Left ventricle myocardium inferior (tissue), 1 donor: ENCODE data around the gene ACTR6. TPM values are rescaled to one million over a fixed set of nuclear protein-coding genes. Genes with fewer than 3 reads are reported as not detected.

Experiments used
- DNase-seq: peaks from one replicate; pipeline ENCODE4 v3.0.0-alpha.2; 2020
- H3K27ac ChIP-seq: fragments of 200-600 bp; replicated peaks from 2 replicates; pipeline ENCODE4 v1.8.0; 2021
- H3K27me3 ChIP-seq: fragments of 200-600 bp; 2 replicates; pipeline ENCODE4 v1.8.0; 2021; ENCODE audit warnings: low read depth
- H3K36me3 ChIP-seq: fragments of 200-600 bp; 2 replicates; pipeline ENCODE4 v1.8.0; 2021
- H3K4me1 ChIP-seq: fragments of 200-600 bp; 2 replicates; pipeline ENCODE4 v1.8.0; 2021
- H3K4me3 ChIP-seq: fragments of 200-600 bp; 2 replicates; pipeline ENCODE4 v1.8.0; 2021; ENCODE audit warnings: mild to moderate bottlenecking, moderate library complexity
- H3K9me3 ChIP-seq: fragments of 200-600 bp; replicated peaks from 2 replicates; pipeline ENCODE4 v1.8.0; 2021
- CTCF ChIP-seq: fragments of 200-600 bp; IDR thresholded peaks from 2 replicates; pipeline ENCODE4 v1.8.0; 2021; ENCODE audit warnings: antibody characterized with exemption, mild to moderate bottlenecking, borderline replicate concordance
- intact Hi-C: fragments of 100-400 bp; cut with micrococcal nuclease; formaldehyde crosslinking; loops from one replicate; pipeline ENCODE4 v1.11.0; 2022
- total RNA-seq: library from RNA; stranded (reverse); fragmentation: NEBNext Ultra II Directional; extraction: Animal tissue kit (Norgen Biotek cat#: 25700); gene quantifications from one replicate; pipeline ENCODE4 v1.2.1, GENCODE V29; 2021
- donor health status: DM: no; HTN: yes; CAD: no; lungs with severe emphysema.

Gene ACTR6
- total RNA-seq, 1 donor from 2014 or later, result 18.3 TPM

- Histone ChIP-seq H3K4me1 (no peaks in the 10 kb centered on the region), H3K4me3 (no peak overlapping the region), H3K27ac (no peak overlapping the region), H3K36me3 (no peaks in the 10 kb centered on the region), H3K9me3 (no peaks in the 10 kb centered on the region), H3K27me3 (no peaks in the 10 kb centered on the region)
- no peak for DNase-seq
- TF ChIP-seq CTCF, result no peak
- intact Hi-C loops, result loop anchor here (10.0 kb wide), 2 partner anchors 316 to 496 kb away; no protein-coding TSS in a partner anchor
These were observed 38.2 kb downstream of the ACTR6 start for GRCh38 chr12:100238801-100239200.

- intact Hi-C loops, result loop anchor here (10.0 kb wide), 2 partner anchors 315 to 495 kb away; no protein-coding TSS in a partner anchor
- no peak for TF ChIP-seq CTCF
- H3K27me3 ChIP-seq, result no peaks in the 10 kb centered on the region
- H3K27ac ChIP-seq, result no peak overlapping the region
- H3K9me3 ChIP-seq, result no peaks in the 10 kb centered on the region
- no peaks in the 10 kb centered on the region for H3K4me1 ChIP-seq
- DNase-seq, result no peak
- H3K36me3 ChIP-seq, result no peaks in the 10 kb centered on the region
- no peak overlapping the region for H3K4me3 ChIP-seq
These were observed 39.0 kb downstream of the ACTR6 start for GRCh38 chr12:100239589-100239988.

GRCh38 chr12:100243137-100243536 is 42.5 kb downstream of the ACTR6 start:
- TF ChIP-seq CTCF, result no peak
- H3K9me3 ChIP-seq, result no peaks in the 10 kb centered on the region
- no peak for DNase-seq
- intact Hi-C loops, result no loop called here
- H3K4me3 ChIP-seq, result no peak overlapping the region
- no peaks in the 10 kb centered on the region for H3K27me3 ChIP-seq
- H3K4me1 ChIP-seq, result no peaks in the 10 kb centered on the region
- H3K27ac ChIP-seq, result no peak overlapping the region
- no peaks in the 10 kb centered on the region for H3K36me3 ChIP-seq

GRCh38 chr12:100247765-100248164 is 47.1 kb downstream of the ACTR6 start:
- Histone ChIP-seq H3K4me3 (no peak overlapping the region), H3K27me3 (no peaks in the 10 kb centered on the region), H3K36me3 (no peaks in the 10 kb centered on the region), H3K4me1 (no peaks in the 10 kb centered on the region), H3K9me3 (no peaks in the 10 kb centered on the region), H3K27ac (no peak overlapping the region)
- TF ChIP-seq CTCF, result no peak
- intact Hi-C loops, result no loop called here
- no peak for DNase-seq

GRCh38 chr12:100248886-100249285 is 48.3 kb downstream of the ACTR6 start:
- no peaks in the 10 kb centered on the region for H3K4me1 ChIP-seq
- no peaks in the 10 kb centered on the region for H3K36me3 ChIP-seq
- no peaks in the 10 kb centered on the region for H3K27me3 ChIP-seq
- no peak for TF ChIP-seq CTCF
- no peaks in the 10 kb centered on the region for H3K9me3 ChIP-seq
- intact Hi-C loops, result no loop called here
- H3K27ac ChIP-seq, result no peak overlapping the region
- DNase-seq, result no peak
- H3K4me3 ChIP-seq, result no peak overlapping the region

- H3K27ac ChIP-seq, result no peak overlapping the region
- no peak for TF ChIP-seq CTCF
- no peaks in the 10 kb centered on the region for H3K9me3 ChIP-seq
- no peak overlapping the region for H3K4me3 ChIP-seq
- no peaks in the 10 kb centered on the region for H3K36me3 ChIP-seq
- DNase-seq, result no peak
- H3K4me1 ChIP-seq, result no peaks in the 10 kb centered on the region
- intact Hi-C loops, result no loop called here
- no peaks in the 10 kb centered on the region for H3K27me3 ChIP-seq
These were observed 49.3 kb downstream of the ACTR6 start for GRCh38 chr12:100249941-100250340.
